ENCODE results near the gene ADGRV1.
"Not testable (repeated sequence)": the region's sequence is repeated elsewhere in the genome, so short reads cannot be mapped to it uniquely, and the experiment has no call there.

ADGRV1 gene

DNA sequence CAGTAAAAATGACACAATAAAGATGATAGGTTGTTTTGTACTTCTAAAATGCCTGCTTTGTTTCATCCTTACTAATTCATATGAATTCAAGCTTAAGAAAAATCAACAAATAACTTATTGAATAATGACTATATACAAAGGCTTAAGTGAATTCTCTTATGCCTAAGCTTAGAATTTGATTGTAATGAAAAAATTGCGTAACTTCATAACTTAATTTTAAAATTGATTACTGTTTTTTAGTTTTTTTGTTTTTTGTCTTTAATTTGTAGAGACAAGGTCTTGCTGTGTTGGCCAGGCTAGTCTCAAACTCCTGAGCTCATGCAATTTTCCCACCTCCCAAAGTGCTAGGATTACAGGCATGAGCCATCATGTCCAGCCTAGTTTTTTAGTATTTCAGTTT, 432.6 kb downstream of the ADGRV1 start:
- Histone ChIP-seq H3K27me3 (ENCODE audit: control insufficient read depth, insufficient read depth, low read length) (no peaks in the 10 kb centered on the region), H3K36me3 (ENCODE audit: control insufficient read depth, low read depth, low read length) (no peaks in the 10 kb centered on the region), H3K9me3 (ENCODE audit: control insufficient read depth, low read depth, low read length) (no peaks in the 10 kb centered on the region), H3K9ac (ENCODE audit: low read length) (no peak overlapping the region), H3K4me3 (ENCODE audit: low read length) (no peak overlapping the region), H3K4me1 (ENCODE audit: control insufficient read depth, low read depth, low read length) (no peaks in the 10 kb centered on the region), H3K27ac (ENCODE audit: low read length) (no peak overlapping the region)

GRCh38 chr5:90994796-90995195, 436.2 kb downstream of the ADGRV1 start:
- Histone ChIP-seq H3K27ac (ENCODE audit: low read length) (no peak overlapping the region), H3K9ac (ENCODE audit: low read length) (no peak overlapping the region), H3K4me1 (ENCODE audit: control insufficient read depth, low read depth, low read length) (no peaks in the 10 kb centered on the region), H3K36me3 (ENCODE audit: control insufficient read depth, low read depth, low read length) (no peaks in the 10 kb centered on the region), H3K27me3 (ENCODE audit: control insufficient read depth, insufficient read depth, low read length) (no peaks in the 10 kb centered on the region), H3K9me3 (ENCODE audit: control insufficient read depth, low read depth, low read length) (no peaks in the 10 kb centered on the region), H3K4me3 (ENCODE audit: low read length) (no peak overlapping the region)

DNA sequence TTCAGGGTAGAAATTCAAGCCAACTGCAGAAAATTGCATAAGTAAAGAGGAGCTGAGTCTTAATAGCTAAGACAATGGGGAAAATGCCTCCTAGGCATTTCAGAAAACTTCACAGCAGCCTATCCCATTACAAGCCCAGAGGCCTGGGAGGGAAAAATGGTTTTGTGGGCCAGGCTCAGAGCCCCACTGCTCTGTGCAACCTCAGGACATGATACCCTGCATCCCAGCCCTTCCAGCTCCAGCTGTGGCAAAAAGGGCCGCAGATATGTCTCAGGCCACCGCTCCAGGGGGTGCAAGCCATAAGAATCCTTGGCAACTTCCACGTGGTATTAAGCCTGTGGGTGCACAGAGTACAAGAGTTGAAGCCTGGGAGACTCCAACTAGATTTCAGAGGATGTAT, 437.5 kb downstream of the ADGRV1 start:
- Histone ChIP-seq H3K4me1 (ENCODE audit: control insufficient read depth, low read depth, low read length) (no peaks in the 10 kb centered on the region), H3K36me3 (ENCODE audit: control insufficient read depth, low read depth, low read length) (no peaks in the 10 kb centered on the region), H3K27me3 (ENCODE audit: control insufficient read depth, insufficient read depth, low read length) (no peaks in the 10 kb centered on the region), H3K4me3 (ENCODE audit: low read length) (no peak overlapping the region), H3K9me3 (ENCODE audit: control insufficient read depth, low read depth, low read length) (no peaks in the 10 kb centered on the region), H3K9ac (ENCODE audit: low read length) (no peak overlapping the region), H3K27ac (ENCODE audit: low read length) (no peak overlapping the region)

DNA sequence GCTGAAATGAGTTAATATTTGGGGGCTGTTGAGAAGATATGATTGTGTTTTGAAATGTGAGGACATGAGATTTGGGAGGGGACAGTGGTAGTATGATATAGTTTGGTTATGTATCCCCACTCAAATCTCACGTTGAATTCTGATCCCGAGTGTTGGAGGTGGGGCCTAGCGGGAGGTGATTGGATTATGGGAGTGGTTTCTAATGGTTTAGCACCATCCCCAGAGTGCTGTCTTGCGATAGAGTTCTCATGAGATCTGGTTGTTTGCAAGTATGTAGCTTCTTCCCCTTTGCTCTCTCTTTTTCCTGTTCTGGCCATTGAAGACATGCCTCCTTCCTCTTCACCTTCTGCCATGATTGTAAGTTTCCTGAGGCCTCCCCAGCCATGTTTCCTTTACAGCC, 438.5 kb downstream of the ADGRV1 start:
- H3K27me3 ChIP-seq (ENCODE audit: control insufficient read depth, insufficient read depth, low read length): no peaks in the 10 kb centered on the region

DNA sequence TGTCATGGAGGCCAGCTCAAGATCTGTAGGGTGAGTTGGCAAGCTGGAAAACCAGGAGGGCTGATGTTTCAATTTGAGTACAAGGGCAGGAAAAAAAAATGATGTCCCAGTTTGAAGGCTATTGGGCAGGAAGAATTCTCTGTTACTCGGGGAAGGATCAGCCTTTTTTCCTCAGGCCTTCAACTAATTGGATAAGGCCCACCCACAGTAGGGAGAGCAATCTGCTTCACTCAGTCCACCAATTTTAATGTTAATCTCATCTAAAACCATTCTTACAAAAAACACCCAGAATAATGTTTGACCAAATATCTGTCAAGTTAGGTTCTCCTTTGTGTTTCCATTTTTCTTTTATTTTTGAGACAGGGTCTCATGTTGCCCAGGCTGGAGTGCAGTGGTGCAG, 442.1 kb downstream of the ADGRV1 start:
- Histone ChIP-seq H3K27me3 (ENCODE audit: control insufficient read depth, insufficient read depth, low read length) (no peaks in the 10 kb centered on the region), H3K4me1 (ENCODE audit: control insufficient read depth, low read depth, low read length) (no peaks in the 10 kb centered on the region), H3K9ac (ENCODE audit: low read length) (no peak overlapping the region), H3K9me3 (ENCODE audit: control insufficient read depth, low read depth, low read length) (no peaks in the 10 kb centered on the region), H3K4me3 (ENCODE audit: low read length) (no peak overlapping the region), H3K36me3 (ENCODE audit: control insufficient read depth, low read depth, low read length) (no peaks in the 10 kb centered on the region), H3K27ac (ENCODE audit: low read length) (no peak overlapping the region)

More for the DNA sequence above, 438.5 kb downstream of the ADGRV1 start:
- Histone ChIP-seq H3K4me1 (ENCODE audit: control insufficient read depth, low read depth, low read length) (no peaks in the 10 kb centered on the region), H3K4me3 (ENCODE audit: low read length) (no peak overlapping the region), H3K27ac (ENCODE audit: low read length) (no peak overlapping the region), H3K36me3 (ENCODE audit: control insufficient read depth, low read depth, low read length) (no peaks in the 10 kb centered on the region), H3K9ac (ENCODE audit: low read length) (no peak overlapping the region), H3K9me3 (ENCODE audit: control insufficient read depth, low read depth, low read length) (no peaks in the 10 kb centered on the region)

DNA sequence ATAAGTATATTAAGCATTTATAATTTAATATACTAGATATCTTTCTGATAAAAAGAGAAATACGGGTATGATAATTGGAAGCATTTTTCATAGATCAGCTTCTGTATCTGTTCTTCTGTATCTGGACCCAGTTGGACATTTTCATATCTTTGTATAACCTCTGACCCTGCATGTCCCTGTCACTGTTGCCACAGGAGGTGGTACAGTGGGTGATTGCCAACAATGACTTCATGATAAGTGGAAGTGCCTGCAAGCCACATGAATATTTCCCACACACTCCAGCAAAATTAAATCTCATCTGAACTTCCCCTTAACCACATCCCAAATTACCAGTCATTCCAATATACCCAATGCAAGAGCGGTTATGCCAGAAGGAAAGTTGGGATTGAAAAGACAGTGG, 448.1 kb downstream of the ADGRV1 start:
- H3K9me3 ChIP-seq (ENCODE audit: control insufficient read depth, low read depth, low read length): no peaks in the 10 kb centered on the region

DNA sequence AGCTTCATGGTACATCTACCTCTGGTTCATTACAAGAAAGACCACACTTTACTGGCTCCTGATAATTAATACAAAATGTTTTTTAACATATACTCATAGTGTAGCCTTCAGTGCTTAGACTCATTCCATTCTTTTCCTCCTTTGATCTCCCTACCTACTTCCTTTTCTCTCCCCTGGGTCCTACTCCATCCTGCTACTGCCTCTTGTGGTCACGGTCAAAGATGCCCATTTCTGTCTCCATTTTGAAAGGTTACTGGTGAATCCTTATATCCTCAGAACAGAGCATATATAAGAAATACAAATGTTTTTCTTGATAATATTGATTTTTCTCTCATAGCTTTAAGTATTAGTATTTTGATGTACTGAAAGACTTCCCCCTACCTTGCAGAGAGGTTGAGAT, 448.7 kb downstream of the ADGRV1 start:
- H3K9me3 ChIP-seq (ENCODE audit: control insufficient read depth, low read depth, low read length): no peaks in the 10 kb centered on the region
- H3K9ac ChIP-seq (ENCODE audit: low read length): no peak overlapping the region
- no peaks in the 10 kb centered on the region for H3K36me3 ChIP-seq (ENCODE audit: control insufficient read depth, low read depth, low read length)
- H3K27ac ChIP-seq (ENCODE audit: low read length): no peak overlapping the region
- H3K4me3 ChIP-seq (ENCODE audit: low read length): no peak overlapping the region
- H3K4me1 ChIP-seq (ENCODE audit: control insufficient read depth, low read depth, low read length): no peaks in the 10 kb centered on the region
- H3K27me3 ChIP-seq (ENCODE audit: control insufficient read depth, insufficient read depth, low read length): no peaks in the 10 kb centered on the region

More for the DNA sequence above, 448.1 kb downstream of the ADGRV1 start:
- H3K27ac ChIP-seq (ENCODE audit: low read length): no peak overlapping the region
- H3K27me3 ChIP-seq (ENCODE audit: control insufficient read depth, insufficient read depth, low read length): no peaks in the 10 kb centered on the region
- no peak overlapping the region for H3K9ac ChIP-seq (ENCODE audit: low read length)
- no peak overlapping the region for H3K4me3 ChIP-seq (ENCODE audit: low read length)
- no peaks in the 10 kb centered on the region for H3K36me3 ChIP-seq (ENCODE audit: control insufficient read depth, low read depth, low read length)
- no peaks in the 10 kb centered on the region for H3K4me1 ChIP-seq (ENCODE audit: control insufficient read depth, low read depth, low read length)

DNA sequence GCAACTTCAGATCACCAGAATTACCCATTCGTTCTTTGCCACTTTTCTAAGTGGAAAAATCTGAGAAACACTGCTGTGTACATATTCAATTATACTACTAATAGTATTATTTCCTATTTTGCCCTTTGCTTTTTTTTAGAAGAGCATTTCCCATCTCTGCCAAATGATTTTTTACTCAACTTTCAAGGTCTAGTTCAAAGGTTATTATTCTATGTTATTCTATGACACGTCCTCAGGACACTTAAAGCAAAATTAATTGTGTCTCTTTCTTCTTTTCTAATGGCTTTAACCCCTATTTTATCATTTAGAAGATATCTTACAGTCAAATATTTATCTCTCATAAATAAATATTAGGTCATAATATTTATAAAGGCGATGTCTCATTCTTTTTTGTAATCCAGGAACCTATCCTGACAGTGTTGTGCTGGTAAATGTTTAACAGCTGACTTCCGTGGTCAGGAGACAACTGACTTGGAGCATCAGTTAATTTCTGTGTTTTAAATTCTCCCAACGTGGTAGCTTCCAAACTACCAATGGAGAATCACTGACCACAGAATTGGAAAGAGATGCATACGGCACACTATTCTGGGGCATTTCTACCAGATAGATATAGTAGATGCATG, 449.3 kb downstream of the ADGRV1 start:
- no peaks in the 10 kb centered on the region for H3K4me1 ChIP-seq (ENCODE audit: control insufficient read depth, low read depth, low read length)
- H3K9ac ChIP-seq (ENCODE audit: low read length): no peak overlapping the region
- H3K27ac ChIP-seq (ENCODE audit: low read length): no peak overlapping the region
- no peaks in the 10 kb centered on the region for H3K9me3 ChIP-seq (ENCODE audit: control insufficient read depth, low read depth, low read length)
- no peak overlapping the region for H3K4me3 ChIP-seq (ENCODE audit: low read length)
- no peaks in the 10 kb centered on the region for H3K27me3 ChIP-seq (ENCODE audit: control insufficient read depth, insufficient read depth, low read length)
- H3K36me3 ChIP-seq (ENCODE audit: control insufficient read depth, low read depth, low read length): no peaks in the 10 kb centered on the region

DNA sequence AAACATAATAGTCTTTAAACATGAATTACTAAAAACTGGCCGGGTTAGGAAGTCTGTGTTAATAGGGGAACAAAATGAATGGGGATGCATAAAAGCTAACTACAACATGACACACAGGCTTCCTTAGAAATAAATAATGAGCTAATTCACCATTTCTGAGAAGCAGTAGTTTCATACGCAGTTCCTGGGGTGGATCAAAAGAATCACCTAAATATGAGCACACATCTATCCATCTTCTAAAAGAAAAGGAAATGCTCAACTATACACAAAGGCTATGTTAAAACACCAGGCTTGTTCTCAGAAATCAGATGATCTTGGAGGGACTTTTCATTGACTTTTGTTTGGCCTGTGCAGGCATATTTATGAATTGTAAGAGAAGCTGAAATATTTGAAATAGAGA, 451.5 kb downstream of the ADGRV1 start:
- Histone ChIP-seq H3K9me3 (ENCODE audit: control insufficient read depth, low read depth, low read length) (no peaks in the 10 kb centered on the region), H3K4me1 (ENCODE audit: control insufficient read depth, low read depth, low read length) (no peaks in the 10 kb centered on the region), H3K9ac (ENCODE audit: low read length) (no peak overlapping the region), H3K27ac (ENCODE audit: low read length) (no peak overlapping the region), H3K27me3 (ENCODE audit: control insufficient read depth, insufficient read depth, low read length) (no peaks in the 10 kb centered on the region), H3K4me3 (ENCODE audit: low read length) (no peak overlapping the region), H3K36me3 (ENCODE audit: control insufficient read depth, low read depth, low read length) (no peaks in the 10 kb centered on the region)

GRCh38 chr5:91011029-91011428, 452.4 kb downstream of the ADGRV1 start:
- Histone ChIP-seq H3K4me1 (ENCODE audit: control insufficient read depth, low read depth, low read length) (no peaks in the 10 kb centered on the region), H3K4me3 (ENCODE audit: low read length) (no peak overlapping the region), H3K27me3 (ENCODE audit: control insufficient read depth, insufficient read depth, low read length) (no peaks in the 10 kb centered on the region), H3K27ac (ENCODE audit: low read length) (no peak overlapping the region), H3K9ac (ENCODE audit: low read length) (no peak overlapping the region), H3K9me3 (ENCODE audit: control insufficient read depth, low read depth, low read length) (no peaks in the 10 kb centered on the region), H3K36me3 (ENCODE audit: control insufficient read depth, low read depth, low read length) (no peaks in the 10 kb centered on the region)

DNA sequence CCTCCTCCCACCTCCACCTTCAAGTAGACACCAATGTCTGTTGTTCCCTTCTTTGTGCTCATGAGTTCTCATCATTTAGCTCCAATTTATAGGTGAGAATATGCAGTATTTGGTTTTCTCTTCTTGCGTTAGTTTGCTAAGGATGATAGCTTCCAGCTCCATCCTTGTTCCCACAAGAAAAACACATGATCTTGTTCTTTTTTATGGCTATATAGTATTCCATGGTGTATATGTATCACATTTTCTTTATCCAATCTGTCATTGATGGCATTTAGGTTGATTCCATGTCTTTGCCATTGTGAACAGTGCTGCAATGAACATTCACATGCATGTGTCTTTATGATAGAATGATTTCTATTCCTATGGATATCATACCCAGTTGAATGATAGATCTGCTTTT, 454.3 kb downstream of the ADGRV1 start:
- H3K9ac ChIP-seq (ENCODE audit: low read length); H3K27me3 ChIP-seq (ENCODE audit: control insufficient read depth, insufficient read depth, low read length); H3K4me3 ChIP-seq (ENCODE audit: low read length); H3K36me3 ChIP-seq (ENCODE audit: control insufficient read depth, low read depth, low read length); H3K4me1 ChIP-seq (ENCODE audit: control insufficient read depth, low read depth, low read length); H3K9me3 ChIP-seq (ENCODE audit: control insufficient read depth, low read depth, low read length); H3K27ac ChIP-seq (ENCODE audit: low read length): not testable (repeated sequence)

DNA sequence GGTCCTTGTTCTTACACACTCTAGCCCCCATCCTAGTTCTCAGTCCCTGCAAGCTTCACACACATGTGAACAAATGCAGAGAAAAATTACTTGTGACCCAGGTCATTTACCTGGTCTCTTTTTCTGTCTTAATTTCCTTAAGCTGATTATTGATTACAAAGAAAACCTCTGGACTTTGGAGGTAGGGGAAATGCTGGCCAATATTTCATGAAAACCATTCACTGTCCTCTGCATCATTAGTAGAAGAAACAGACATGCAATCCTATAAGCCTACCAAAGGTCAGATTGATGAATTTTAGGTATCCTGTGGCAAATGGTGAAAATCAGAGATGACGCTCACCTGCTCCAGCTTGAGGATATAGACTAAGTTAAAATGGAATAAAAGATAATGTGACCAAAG, 457.7 kb downstream of the ADGRV1 start:
- Histone ChIP-seq H3K4me3 (ENCODE audit: low read length) (no peak overlapping the region), H3K27me3 (ENCODE audit: control insufficient read depth, insufficient read depth, low read length) (no peaks in the 10 kb centered on the region), H3K9me3 (ENCODE audit: control insufficient read depth, low read depth, low read length) (no peaks in the 10 kb centered on the region), H3K9ac (ENCODE audit: low read length) (no peak overlapping the region), H3K4me1 (ENCODE audit: control insufficient read depth, low read depth, low read length) (no peaks in the 10 kb centered on the region), H3K36me3 (ENCODE audit: control insufficient read depth, low read depth, low read length) (no peaks in the 10 kb centered on the region), H3K27ac (ENCODE audit: low read length) (no peak overlapping the region)

Data from iPS-18a (cell line).